Activated CD8-positive, alpha-beta T cell treated with anti-CD3 and anti-CD28 coated beads for 36 hours (primary cell): Measurements from ENCODE around the gene ARHGDIA. TPM values are rescaled to one million over a fixed set of nuclear protein-coding genes. Genes with fewer than 3 reads are reported as not detected.
A peak's percentile ranks its signal among the peaks of the same experiment; 100 is the strongest.

Experiments used
- ATAC-seq: fragments of 200-7000 bp; cut with Tn5 transposase; one replicate; pipeline ENCODE4 v1.10.0; 2021; ENCODE audit warnings: mild to moderate bottlenecking, moderate library complexity
- CTCF ChIA-PET: fragments of 350-600 bp; sonication (Branson Sonifier 250); formaldehyde crosslinking; loops from one replicate; lab custom pipeline; 2021; ENCODE audit warnings: antibody characterized with exemption; lab: Charles Lee
- POLR2A ChIA-PET: fragments of 350-600 bp; sonication (Branson Sonifier 250); formaldehyde crosslinking; loops from one replicate; lab custom pipeline; 2021; ENCODE audit warnings: antibody characterized with exemption; lab: Charles Lee
- DNase-seq: peaks from one replicate; pipeline ENCODE4 v3.0.0-alpha.2; 2020
- H3K27ac Mint-ChIP-seq: one replicate; pipeline ENCODE4 v1.8.0; 2021; ENCODE audit warnings: mild to moderate bottlenecking, mixed read lengths
- H3K27me3 Mint-ChIP-seq: one replicate; pipeline ENCODE4 v1.8.0; 2021; ENCODE audit warnings: mixed read lengths
- H3K36me3 Mint-ChIP-seq: one replicate; pipeline ENCODE4 v1.8.0; 2021; ENCODE audit warnings: low read depth, mixed read lengths
- H3K4me1 Mint-ChIP-seq: one replicate; pipeline ENCODE4 v1.8.0; 2021; ENCODE audit warnings: low read depth, mixed read lengths
- H3K4me3 Mint-ChIP-seq: one replicate; pipeline ENCODE4 v1.8.0; 2021; ENCODE audit warnings: mild to moderate bottlenecking, moderate library complexity, mixed read lengths
- H3K9me3 Mint-ChIP-seq: one replicate; pipeline ENCODE4 v1.8.0; 2021; ENCODE audit warnings: mixed read lengths
- intact Hi-C: fragments of 100-400 bp; cut with micrococcal nuclease; formaldehyde crosslinking; loops from one replicate; pipeline ENCODE4 v1.10.0; 2022
- total RNA-seq, 2 experiments: library from RNA; stranded (reverse); gene quantifications; one replicate each; pipeline ENCODE4 v1.2.3, GENCODE V29; 2021
- TF ChIP-seq, protein P1 (sequence below): fragments of 200-600 bp; IDR thresholded peaks from one replicate; pipeline ENCODE4 v1.8.0; 2022; ENCODE audit warnings: antibody characterized with exemption, mild to moderate bottlenecking

Gene ARHGDIA
- total RNA-seq, 2 experiments from 2014 or later: 450 to 470 TPM

DNA sequence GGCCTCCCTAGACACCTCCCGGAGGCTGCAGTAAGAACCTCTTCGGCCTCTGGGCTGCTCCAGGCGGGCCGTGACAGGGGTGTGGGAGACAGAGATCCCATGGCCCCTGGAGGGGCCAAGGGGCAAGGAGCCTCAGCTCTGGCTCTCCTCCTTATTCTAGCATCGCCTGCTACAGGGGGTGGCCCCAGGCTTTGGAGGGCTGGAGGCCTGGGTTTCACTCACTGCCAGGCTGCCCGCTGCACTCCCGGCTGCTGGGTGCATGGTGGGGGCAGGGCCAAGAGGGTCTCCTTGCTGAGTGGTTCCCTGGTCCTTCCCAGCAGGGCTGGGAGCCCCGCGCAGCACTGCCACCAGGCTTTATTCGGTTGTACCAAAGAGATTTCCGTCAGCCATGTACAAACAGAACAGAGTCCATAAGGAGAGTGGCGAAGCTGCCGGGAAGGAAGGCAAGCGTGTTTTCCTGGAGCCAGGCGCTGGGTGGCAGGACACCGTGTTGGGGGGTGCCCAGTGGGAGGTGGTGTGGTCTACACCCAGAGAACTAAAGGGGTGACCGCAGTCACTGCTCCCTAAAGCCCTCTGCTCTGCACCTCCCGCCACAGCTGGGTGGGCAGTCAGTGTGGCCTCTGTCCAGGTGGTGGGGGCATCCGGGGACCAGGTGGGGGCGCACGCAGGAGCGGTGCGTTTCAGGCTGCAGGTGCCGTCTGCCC lies 32.9 kb upstream of the ARHGDIA start:
- ATAC-seq: no peak
- no peak for DNase-seq
- no peaks in the 10 kb centered on the region for H3K9me3 Mint-ChIP-seq
- POLR2A ChIA-PET: interaction anchor here (0.8 to 3.5 kb wide), 2 partner anchors 12 to 62 kb away, joined by 3 to 14 read pairs; partner anchors contain the start of genes ALYREF and ANAPC11
- peaks cover 6% of the 10 kb centered on the region for H3K36me3 Mint-ChIP-seq
- TF ChIP-seq, protein P1, sequence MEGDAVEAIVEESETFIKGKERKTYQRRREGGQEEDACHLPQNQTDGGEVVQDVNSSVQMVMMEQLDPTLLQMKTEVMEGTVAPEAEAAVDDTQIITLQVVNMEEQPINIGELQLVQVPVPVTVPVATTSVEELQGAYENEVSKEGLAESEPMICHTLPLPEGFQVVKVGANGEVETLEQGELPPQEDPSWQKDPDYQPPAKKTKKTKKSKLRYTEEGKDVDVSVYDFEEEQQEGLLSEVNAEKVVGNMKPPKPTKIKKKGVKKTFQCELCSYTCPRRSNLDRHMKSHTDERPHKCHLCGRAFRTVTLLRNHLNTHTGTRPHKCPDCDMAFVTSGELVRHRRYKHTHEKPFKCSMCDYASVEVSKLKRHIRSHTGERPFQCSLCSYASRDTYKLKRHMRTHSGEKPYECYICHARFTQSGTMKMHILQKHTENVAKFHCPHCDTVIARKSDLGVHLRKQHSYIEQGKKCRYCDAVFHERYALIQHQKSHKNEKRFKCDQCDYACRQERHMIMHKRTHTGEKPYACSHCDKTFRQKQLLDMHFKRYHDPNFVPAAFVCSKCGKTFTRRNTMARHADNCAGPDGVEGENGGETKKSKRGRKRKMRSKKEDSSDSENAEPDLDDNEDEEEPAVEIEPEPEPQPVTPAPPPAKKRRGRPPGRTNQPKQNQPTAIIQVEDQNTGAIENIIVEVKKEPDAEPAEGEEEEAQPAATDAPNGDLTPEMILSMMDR: no peak
- H3K4me3 Mint-ChIP-seq: no peak overlapping the region
- H3K27me3 Mint-ChIP-seq: peaks cover 6% of the 10 kb centered on the region
- intact Hi-C loops: no loop called here
- H3K4me1 Mint-ChIP-seq: peaks cover 2% of the 10 kb centered on the region
- H3K27ac Mint-ChIP-seq: no peak overlapping the region
- CTCF ChIA-PET: no interaction called here

DNA sequence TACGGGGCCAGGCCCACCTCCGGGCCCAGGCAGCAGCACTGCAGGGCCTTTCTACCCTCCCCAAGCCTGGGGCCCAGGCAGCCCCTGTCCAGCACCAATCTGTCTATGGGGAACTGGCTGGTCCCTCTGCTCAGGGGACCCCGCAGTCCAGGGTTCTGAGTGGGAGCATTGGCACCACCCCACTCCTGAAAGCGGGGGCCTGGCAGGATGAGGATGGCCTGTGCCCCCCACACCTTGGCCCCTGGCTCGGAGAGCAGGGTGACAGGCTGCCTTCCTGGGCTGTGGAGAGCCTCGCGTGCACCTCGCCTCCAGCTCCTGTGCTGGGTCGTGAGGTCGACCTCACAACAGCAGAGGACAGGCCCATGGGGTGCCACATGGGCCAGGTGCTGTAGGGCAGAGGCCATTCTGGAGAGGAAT lies 32.3 kb upstream of the ARHGDIA start:
- Mint-ChIP-seq H3K27ac (no peak overlapping the region), H3K4me3 (no peak overlapping the region), H3K4me1 (peaks cover 2% of the 10 kb centered on the region), H3K36me3 (peaks cover 6% of the 10 kb centered on the region), H3K27me3 (peaks cover 6% of the 10 kb centered on the region), H3K9me3 (no peaks in the 10 kb centered on the region)
- TF ChIP-seq, protein P1: no peak
- intact Hi-C loops: no loop called here
- ChIA-PET POLR2A (interaction anchor here (0.8 to 3.5 kb wide), 3 partner anchors 11 to 61 kb away, joined by 3 to 14 read pairs (median 4); partner anchors contain the start of genes ALYREF and ANAPC11), CTCF (no interaction called here)
- ATAC-seq (no peak), DNase-seq (no peak)

DNA sequence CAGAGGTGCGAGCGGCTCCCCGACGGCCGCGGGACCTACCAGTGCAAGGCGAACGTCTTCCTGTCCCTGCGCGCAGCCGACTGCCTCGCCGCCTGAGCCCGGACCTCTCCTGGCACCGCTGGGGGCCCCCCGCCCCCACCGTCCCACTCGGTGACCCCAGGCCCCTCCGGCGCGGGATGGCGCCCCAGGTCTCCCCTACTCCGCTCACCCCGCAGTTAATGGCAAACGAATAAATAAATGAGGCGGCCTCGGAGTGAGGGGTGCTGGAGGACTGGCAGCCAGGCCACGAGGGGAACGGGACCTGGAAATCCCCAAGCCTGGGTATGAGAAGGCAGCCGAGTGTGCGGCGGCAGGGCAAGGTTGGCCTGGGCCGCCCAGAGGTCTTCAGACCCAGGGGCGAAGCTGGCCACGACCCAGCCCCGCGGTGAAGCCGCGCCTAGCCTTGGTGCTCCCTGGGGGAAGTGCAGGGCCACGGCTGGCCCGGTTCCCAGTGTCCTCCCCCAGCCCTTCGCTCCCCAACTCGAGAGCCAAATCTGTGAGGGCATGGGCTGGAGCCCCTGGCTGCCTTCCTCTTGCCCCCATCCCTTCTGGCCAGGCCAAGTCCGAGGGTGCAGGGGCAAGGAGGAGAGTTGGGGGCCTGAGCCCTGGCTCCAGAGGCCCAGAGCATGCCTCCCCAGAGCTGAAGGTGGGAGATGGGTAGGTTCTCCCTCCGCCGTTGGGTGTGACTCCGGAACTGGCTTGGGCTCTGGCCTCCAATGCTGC lies 31.7 kb upstream of the ARHGDIA start:
- ATAC-seq (peak; percentile 34), DNase-seq (no peak)
- CTCF ChIA-PET: no interaction called here
- Mint-ChIP-seq H3K36me3 (peaks cover 8% of the 10 kb centered on the region), H3K27ac (no peak overlapping the region), H3K4me1 (peaks cover 2% of the 10 kb centered on the region), H3K4me3 (no peak overlapping the region), H3K9me3 (no peaks in the 10 kb centered on the region), H3K27me3 (peaks cover 6% of the 10 kb centered on the region)
- TF ChIP-seq, protein P1: no peak
- POLR2A ChIA-PET: interaction anchor here (0.8 to 3.5 kb wide), 3 partner anchors 11 to 60 kb away, joined by 3 to 14 read pairs (median 4); partner anchors contain the start of genes ALYREF and ANAPC11
- intact Hi-C loops: no loop called here

DNA sequence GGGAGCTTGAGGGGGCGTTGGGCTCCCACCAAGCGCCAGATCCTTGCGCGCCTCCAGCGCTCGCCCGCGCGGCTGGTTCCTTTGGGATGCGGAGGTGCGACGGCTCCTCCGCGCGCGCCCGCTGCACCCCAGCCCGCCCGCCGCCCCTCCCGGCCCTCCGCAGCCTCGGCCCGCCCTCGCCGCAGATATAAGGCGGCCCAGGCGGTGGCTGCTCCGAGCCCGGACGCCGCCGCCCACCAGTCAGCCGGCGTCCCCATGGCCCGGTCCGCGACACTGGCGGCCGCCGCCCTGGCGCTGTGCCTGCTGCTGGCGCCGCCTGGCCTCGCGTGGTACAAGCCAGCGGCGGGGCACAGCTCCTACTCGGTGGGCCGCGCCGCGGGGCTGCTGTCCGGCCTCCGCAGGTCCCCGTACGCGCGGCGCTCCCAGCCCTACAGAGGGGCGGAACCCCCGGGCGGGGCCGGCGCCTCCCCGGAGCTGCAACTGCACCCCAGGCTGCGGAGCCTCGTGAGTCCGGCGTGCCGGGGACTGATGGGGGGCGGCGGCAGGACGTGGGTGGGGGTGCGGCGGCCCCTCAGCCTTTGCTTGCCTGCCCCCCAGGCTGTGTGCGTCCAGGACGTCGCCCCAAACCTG lies 31.0 kb upstream of the ARHGDIA start, which contains the start of gene NPB:
TSS of gene NPB (plus strand) at position 216 of the 630 bp plus-strand sequence. CDS start at position 256, 40 bp downstream.
- Mint-ChIP-seq H3K4me3 (no peak within 1 kb of the TSS), H3K9me3 (no peaks in the 10 kb centered on the region), H3K4me1 (peaks cover 2% of the 10 kb centered on the region), H3K27ac (no peak within 1 kb of the TSS), H3K36me3 (peaks cover 9% of the 10 kb centered on the region), H3K27me3 (peaks cover 6% of the 10 kb centered on the region)
- POLR2A ChIA-PET: interaction anchor here (1.0 to 3.5 kb wide), 3 partner anchors 10 to 19 kb away, joined by 3 to 14 read pairs (median 4); partner anchors contain the start of genes ALYREF and ANAPC11
- ATAC-seq (peak; percentile 69), DNase-seq (no peak)
- CTCF ChIA-PET: no interaction called here
- TF ChIP-seq, protein P1: no peak
- intact Hi-C loops: no loop called here
